ENCODE results near the gene USP11.
"Not testable (repeated sequence)": the region's sequence is repeated elsewhere in the genome, so short reads cannot be mapped to it uniquely, and the experiment has no call there.

Gene USP11

DNA sequence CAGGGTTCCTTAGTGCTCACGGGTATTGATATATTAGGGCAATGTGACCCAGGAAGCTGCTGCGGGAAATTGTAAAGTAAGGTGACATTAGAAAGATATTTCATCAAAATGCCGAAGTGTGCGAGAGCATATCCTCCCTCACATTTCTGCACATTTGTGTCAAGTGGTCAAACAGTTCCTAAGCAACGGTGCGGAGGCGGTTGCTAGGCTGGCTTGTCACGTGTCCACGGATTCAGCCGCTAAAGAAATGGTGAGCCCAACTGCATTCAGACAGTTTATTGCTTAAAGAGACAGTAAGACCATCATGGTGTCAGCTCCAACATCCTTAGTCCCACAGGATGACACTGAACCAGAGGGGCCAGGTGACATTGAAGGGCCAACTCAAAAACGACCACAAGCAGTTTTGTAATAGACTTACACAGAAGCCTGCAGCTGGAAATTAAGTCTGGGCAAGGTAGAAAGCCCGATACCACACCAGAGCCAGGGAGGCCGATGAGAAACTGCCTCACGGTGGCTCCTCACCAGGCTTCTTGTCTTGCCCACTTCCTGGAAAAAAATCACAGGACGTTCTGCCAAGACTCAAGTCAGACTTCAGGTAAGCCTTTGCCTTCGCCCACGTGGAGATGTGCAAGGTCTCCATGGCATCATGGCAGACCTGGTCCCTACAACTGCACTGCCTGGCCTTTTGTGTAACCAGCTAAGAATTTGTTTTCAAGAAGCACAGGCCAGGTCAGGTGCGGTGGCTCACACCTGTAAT lies 50.4 kb downstream of the USP11 start:
- no peak overlapping the region for H3K27ac ChIP-seq (ENCODE audit: low read length)
- H3K4me3 ChIP-seq (ENCODE audit: low read length in 2 of 2), result peak overlapping the region; percentile 25 to 29

DNA sequence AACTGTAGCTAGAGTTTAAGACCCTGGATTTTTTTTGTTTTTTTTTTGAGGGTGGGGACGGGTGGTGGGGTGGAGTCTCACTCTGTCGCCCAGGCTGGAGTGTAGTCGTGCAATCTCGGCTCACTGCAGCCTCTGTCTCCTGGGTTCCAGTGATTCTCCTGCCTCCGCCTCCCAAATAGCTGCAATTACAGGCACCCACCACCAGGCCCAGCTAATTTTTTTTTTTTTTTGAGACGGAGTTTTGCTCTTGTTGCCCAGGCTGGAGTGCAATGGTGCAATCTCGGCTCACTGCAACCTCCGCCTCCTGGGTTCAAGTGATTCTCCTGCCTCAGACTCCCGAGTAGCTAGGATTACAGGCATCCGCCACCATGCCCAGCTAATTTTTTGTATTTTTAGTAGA lies 51.8 kb downstream of the USP11 start:
- not testable (repeated sequence) for H3K27ac ChIP-seq (ENCODE audit: low read length); H3K4me3 ChIP-seq (ENCODE audit: low read length in 2 of 2); H3K4me1 ChIP-seq (ENCODE audit: control insufficient read depth, insufficient read depth, low read length); H3K36me3 ChIP-seq (ENCODE audit: control insufficient read depth in 2 of 2, insufficient read depth in 2 of 2, low read length in 2 of 2); H3K9me3 ChIP-seq (ENCODE audit: control insufficient read depth in 2 of 2, low read length in 2 of 2); H3K9ac ChIP-seq (ENCODE audit: low read length in 2 of 2)
- H3K27me3 ChIP-seq (ENCODE audit: control insufficient read depth in 1 of 2, insufficient read depth in 2 of 2, low read length in 2 of 2), result peaks cover 0 to 15% of the 10 kb centered on the region in 2 donors

More for the DNA sequence above, 50.4 kb downstream of the USP11 start:
- H3K9me3 ChIP-seq (ENCODE audit: control insufficient read depth in 2 of 2, low read length in 2 of 2), result no peaks in the 10 kb centered on the region
- H3K9ac ChIP-seq (ENCODE audit: low read length in 2 of 2), result no peak overlapping the region
- peaks cover 0 to 14% of the 10 kb centered on the region in 2 donors for H3K27me3 ChIP-seq (ENCODE audit: control insufficient read depth in 1 of 2, insufficient read depth in 2 of 2, low read length in 2 of 2)
- H3K36me3 ChIP-seq (ENCODE audit: control insufficient read depth in 2 of 2, insufficient read depth in 2 of 2, low read length in 2 of 2), result no peaks in the 10 kb centered on the region
- H3K4me1 ChIP-seq (ENCODE audit: control insufficient read depth, insufficient read depth, low read length), result peaks cover 5% of the 10 kb centered on the region

DNA sequence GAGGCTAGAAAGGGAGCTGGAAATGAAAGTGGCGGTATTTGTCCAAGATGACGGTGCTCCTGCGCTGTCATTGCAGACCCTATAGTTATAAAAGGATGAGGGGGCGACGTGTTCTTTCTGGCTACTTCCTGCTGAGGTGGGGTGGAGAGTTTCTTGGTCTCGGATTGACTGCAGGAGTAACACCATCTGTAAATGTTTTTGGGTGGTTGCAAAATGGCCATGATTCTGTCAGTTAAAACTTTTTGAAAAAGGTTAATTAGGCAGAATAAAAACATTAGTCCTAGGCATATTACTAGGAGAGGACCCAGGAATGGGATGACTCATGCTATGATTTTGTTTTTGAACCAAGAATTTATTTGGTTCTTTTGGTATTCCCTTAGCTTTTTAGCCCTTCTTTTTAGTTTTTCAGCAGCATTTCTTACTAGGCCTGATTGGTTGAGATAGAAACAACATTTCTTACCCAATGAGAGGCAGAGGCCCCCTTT lies 53.1 kb downstream of the USP11 start:
- Histone ChIP-seq H3K36me3 (ENCODE audit: control insufficient read depth in 2 of 2, insufficient read depth in 2 of 2, low read length in 2 of 2) (no peaks in the 10 kb centered on the region), H3K27ac (ENCODE audit: low read length) (no peak overlapping the region), H3K9me3 (ENCODE audit: control insufficient read depth in 2 of 2, low read length in 2 of 2) (no peaks in the 10 kb centered on the region), H3K27me3 (ENCODE audit: control insufficient read depth in 1 of 2, insufficient read depth in 2 of 2, low read length in 2 of 2) (peaks cover 0 to 15% of the 10 kb centered on the region in 2 donors), H3K4me3 (ENCODE audit: low read length in 2 of 2) (no peak overlapping the region), H3K9ac (ENCODE audit: low read length in 2 of 2) (no peak overlapping the region), H3K4me1 (ENCODE audit: control insufficient read depth, insufficient read depth, low read length) (peaks cover 5% of the 10 kb centered on the region)

DNA sequence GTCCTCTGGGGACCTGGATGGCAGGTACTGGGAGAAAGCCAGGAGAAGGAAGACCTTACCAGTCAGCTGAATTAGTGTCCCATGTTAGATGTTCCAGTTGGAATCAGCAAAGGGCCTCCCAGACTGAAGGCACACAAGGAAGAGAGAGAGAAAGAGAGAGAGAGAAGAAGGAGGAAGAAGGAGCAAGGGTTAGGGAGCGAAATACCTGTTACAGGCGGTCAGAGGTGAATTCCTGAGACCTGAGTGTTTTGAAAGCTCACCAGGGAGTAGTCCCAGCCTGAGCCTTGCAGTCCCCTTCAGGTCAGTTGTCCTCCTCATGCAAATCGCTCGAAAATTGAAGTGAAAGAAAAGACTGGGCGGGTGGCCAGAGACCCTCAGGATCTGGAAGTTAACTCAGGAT lies 60.3 kb downstream of the USP11 start:
- no peak overlapping the region for H3K27ac ChIP-seq (ENCODE audit: low read length)
- H3K9ac ChIP-seq (ENCODE audit: low read length in 2 of 2), result no peak overlapping the region
- no peaks in the 10 kb centered on the region for H3K4me1 ChIP-seq (ENCODE audit: control insufficient read depth, insufficient read depth, low read length)
- peaks cover 0 to 8% of the 10 kb centered on the region in 2 donors for H3K9me3 ChIP-seq (ENCODE audit: control insufficient read depth in 2 of 2, low read length in 2 of 2)
- no peaks in the 10 kb centered on the region for H3K36me3 ChIP-seq (ENCODE audit: control insufficient read depth in 2 of 2, insufficient read depth in 2 of 2, low read length in 2 of 2)
- no peak overlapping the region for H3K4me3 ChIP-seq (ENCODE audit: low read length in 2 of 2)
- H3K27me3 ChIP-seq (ENCODE audit: control insufficient read depth in 1 of 2, insufficient read depth in 2 of 2, low read length in 2 of 2), result peaks cover 0 to 8% of the 10 kb centered on the region in 2 donors

DNA sequence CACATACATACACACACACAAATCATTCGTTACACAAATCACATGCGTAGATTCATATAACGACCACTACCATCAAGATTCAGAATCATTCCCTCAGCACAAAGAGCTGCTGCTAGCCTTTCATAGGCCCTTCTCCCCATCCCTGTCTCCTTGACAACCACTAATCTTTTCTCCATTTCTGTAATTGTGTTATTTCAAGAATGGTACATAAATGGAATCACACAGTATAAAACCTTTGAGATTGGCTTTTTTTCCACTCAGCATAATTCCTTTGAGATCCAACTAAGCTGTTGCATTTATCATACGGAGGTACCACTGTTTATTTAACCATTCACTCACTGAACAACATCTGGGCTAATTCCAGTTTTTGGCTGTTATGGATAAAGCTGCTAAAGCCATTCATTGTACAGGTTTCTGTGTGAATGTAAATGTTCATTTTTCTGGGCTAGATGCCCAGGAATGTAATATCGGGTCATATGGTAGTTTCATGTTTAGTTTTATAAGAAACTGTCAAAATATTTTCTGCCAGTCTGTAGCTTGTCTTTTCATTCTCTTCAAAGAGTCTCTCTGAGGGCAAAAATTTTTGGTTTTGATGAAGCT lies 64.1 kb downstream of the USP11 start:
- H3K9me3 ChIP-seq (ENCODE audit: control insufficient read depth in 2 of 2, low read length in 2 of 2), result peaks cover 0 to 8% of the 10 kb centered on the region in 2 donors
- H3K27me3 ChIP-seq (ENCODE audit: control insufficient read depth in 1 of 2, insufficient read depth in 2 of 2, low read length in 2 of 2), result peaks cover 0 to 7% of the 10 kb centered on the region in 2 donors
- no peaks in the 10 kb centered on the region for H3K36me3 ChIP-seq (ENCODE audit: control insufficient read depth in 2 of 2, insufficient read depth in 2 of 2, low read length in 2 of 2)
- H3K4me3 ChIP-seq (ENCODE audit: low read length in 2 of 2), result no peak overlapping the region
- no peak overlapping the region for H3K9ac ChIP-seq (ENCODE audit: low read length in 2 of 2)
- H3K27ac ChIP-seq (ENCODE audit: low read length), result no peak overlapping the region
- H3K4me1 ChIP-seq (ENCODE audit: control insufficient read depth, insufficient read depth, low read length), result no peaks in the 10 kb centered on the region

DNA sequence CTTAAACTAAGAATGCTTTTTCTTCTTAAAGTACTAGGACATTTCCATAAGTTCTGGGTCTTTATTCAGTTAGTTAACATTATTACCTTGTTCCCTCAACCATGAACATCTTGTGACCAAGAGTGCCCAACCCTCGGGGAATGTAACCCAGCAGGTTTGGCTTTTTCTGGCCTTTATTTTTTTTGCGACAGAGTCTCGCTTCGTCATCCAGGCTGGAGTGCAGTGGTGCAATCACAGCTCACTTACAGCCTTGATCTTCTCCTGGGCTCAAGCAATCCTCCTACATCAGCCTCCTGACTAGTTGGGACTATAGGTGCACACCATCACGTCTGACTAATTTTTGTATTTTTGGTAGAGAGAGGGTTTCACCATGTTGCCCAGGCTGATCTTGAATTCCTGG lies 65.1 kb downstream of the USP11 start:
- peaks cover 0 to 7% of the 10 kb centered on the region in 2 donors for H3K27me3 ChIP-seq (ENCODE audit: control insufficient read depth in 1 of 2, insufficient read depth in 2 of 2, low read length in 2 of 2)
- no peak overlapping the region for H3K27ac ChIP-seq (ENCODE audit: low read length)
- no peaks in the 10 kb centered on the region for H3K4me1 ChIP-seq (ENCODE audit: control insufficient read depth, insufficient read depth, low read length)
- H3K36me3 ChIP-seq (ENCODE audit: control insufficient read depth in 2 of 2, insufficient read depth in 2 of 2, low read length in 2 of 2), result no peaks in the 10 kb centered on the region
- no peak overlapping the region for H3K4me3 ChIP-seq (ENCODE audit: low read length in 2 of 2)
- H3K9ac ChIP-seq (ENCODE audit: low read length in 2 of 2), result no peak overlapping the region
- peaks cover 0 to 8% of the 10 kb centered on the region in 2 donors for H3K9me3 ChIP-seq (ENCODE audit: control insufficient read depth in 2 of 2, low read length in 2 of 2)

All from stomach smooth muscle (tissue), 2 donors.